GM12878 (cell line): ENCODE results near the gene ANGPTL2. TPM values are rescaled to one million over a fixed set of nuclear protein-coding genes. Genes with fewer than 3 reads are reported as not detected.
A peak's percentile ranks its signal among the peaks of the same experiment; 100 is the strongest.

Source experiments
- ATF2 ChIP-seq: IDR thresholded peaks from 2 replicates; pipeline ENCODE4 v1.6.1; 2012; ENCODE audit warnings: low read length, inconsistent platforms
- BCL11A ChIP-seq: IDR thresholded peaks from 2 replicates; pipeline ENCODE4 v1.6.1; 2011; ENCODE audit warnings: low read depth, low read length
- CHD1 ChIP-seq: IDR thresholded peaks from 2 replicates; pipeline ENCODE4 v1.6.1; 2012; ENCODE audit warnings: low read depth, low read length, improper control_type of control experiment
- EED ChIP-seq: sonication (generic); IDR thresholded peaks from 2 replicates; pipeline ENCODE4 v1.6.1; 2016; ENCODE audit warnings: antibody characterized with exemption, low read depth
- ETV6 ChIP-seq, 2 experiments: fragments of 450-650 bp in 1 of 2; IDR thresholded peaks in 1 of 2; conservative IDR thresholded peaks in 1 of 2; 2 replicates each; pipeline ENCODE4 v1.6.1; 2014; ENCODE audit warnings: antibody characterized with exemption in 1 of 2, borderline replicate concordance in 1 of 2, low read depth in 1 of 2, mild to moderate bottlenecking in 1 of 2, moderate library complexity in 1 of 2
- HDAC2 ChIP-seq: fragments of 200-600 bp; sonication (generic); IDR thresholded peaks from 2 replicates; pipeline ENCODE4 v1.6.1; 2017
- HDGF ChIP-seq: fragments of 450-650 bp; IDR thresholded peaks from 2 replicates; pipeline ENCODE4 v1.6.1; 2016; ENCODE audit warnings: antibody characterized with exemption
- IKZF2 ChIP-seq, 2 experiments: fragments of 450-650 bp; IDR thresholded peaks; 2 replicates each; pipeline ENCODE4 v1.6.1; 2017; ENCODE audit warnings: mild to moderate bottlenecking in 2 of 2, moderate library complexity in 2 of 2
- JUND ChIP-seq: IDR thresholded peaks from 2 replicates; pipeline ENCODE4 v1.6.1; 2012; ENCODE audit warnings: low read depth, mild to moderate bottlenecking, low read length, improper control_type of control experiment, moderate library complexity
- KLF5 ChIP-seq: fragments of 450-650 bp; IDR thresholded peaks from 2 replicates; pipeline ENCODE4 v1.6.1; 2014; ENCODE audit warnings: mild to moderate bottlenecking; ENCODE audit not compliant: partially characterized antibody
- MAX ChIP-seq: IDR thresholded peaks from 2 replicates; pipeline ENCODE4 v1.6.1; 2012; ENCODE audit warnings: low read depth, low read length, improper control_type of control experiment
- MTA2 ChIP-seq: fragments of 450-650 bp; IDR thresholded peaks from 2 replicates; pipeline ENCODE4 v1.6.1; 2016; ENCODE audit warnings: low read depth, mild to moderate bottlenecking, moderate library complexity
- NR2F1 ChIP-seq: fragments of 450-650 bp; conservative IDR thresholded peaks from 2 replicates; pipeline ENCODE4 v1.6.1; 2017; ENCODE audit warnings: mild to moderate bottlenecking
- PBX3 ChIP-seq: IDR thresholded peaks from 2 replicates; pipeline ENCODE4 v1.6.1; 2011; ENCODE audit warnings: mild to moderate bottlenecking, low read depth, low read length, moderate library complexity; ENCODE audit not compliant: insufficient replicate concordance
- RUNX3 ChIP-seq: IDR thresholded peaks from 2 replicates; pipeline ENCODE4 v1.6.1; 2012; ENCODE audit warnings: low read length, inconsistent platforms
- TAF1 ChIP-seq: IDR thresholded peaks from 2 replicates; pipeline ENCODE4 v1.6.1; 2011; ENCODE audit warnings: mild to moderate bottlenecking, low read depth, low read length, borderline replicate concordance
- TCF7 ChIP-seq: IDR thresholded peaks from 2 replicates; pipeline ENCODE4 v1.6.1; 2014; ENCODE audit warnings: antibody characterized with exemption, borderline replicate concordance
- USF1 ChIP-seq: IDR thresholded peaks from 2 replicates; pipeline ENCODE4 v1.6.1; 2011; ENCODE audit warnings: borderline replicate concordance, low read depth, mild to moderate bottlenecking, moderate library complexity, mixed read lengths, low read length; ENCODE audit not compliant: insufficient read depth; ENCODE audit errors: extremely low read length
- YY1 ChIP-seq: IDR thresholded peaks from 2 replicates; pipeline ENCODE4 v1.6.1; 2011; ENCODE audit warnings: low read depth, mild to moderate bottlenecking, low read length
- ZNF207 ChIP-seq: fragments of 450-650 bp; IDR thresholded peaks from 2 replicates; pipeline ENCODE4 v1.6.1; 2014; ENCODE audit warnings: antibody characterized with exemption, mild to moderate bottlenecking, borderline replicate concordance
- ZNF217 ChIP-seq: fragments of 450-650 bp; IDR thresholded peaks from 2 replicates; pipeline ENCODE4 v1.6.1; 2017; ENCODE audit warnings: antibody characterized with exemption, mild to moderate bottlenecking
- ZNF687 ChIP-seq: fragments of 450-650 bp; IDR thresholded peaks from 2 replicates; pipeline ENCODE4 v1.6.1; 2017; ENCODE audit warnings: mild to moderate bottlenecking, moderate library complexity
- ZSCAN29 ChIP-seq: fragments of 450-650 bp; IDR thresholded peaks from 2 replicates; pipeline ENCODE4 v1.6.1; 2017; ENCODE audit warnings: mild to moderate bottlenecking, moderate library complexity
- polyA plus RNA-seq, 11 experiments: library from polyadenylated mRNA; depleted of rRNA in 4 of 11; unstranded in 6 of 11; stranded (reverse) in 5 of 11; fragments of >200 nt; fragmentation: Nextera tagmentation in 4 of 11; fragmentation: Illumina TruSeq in 1 of 11; extraction: Ambion mirVana in 4 of 11; extraction: Trizol in 1 of 11; gene quantifications; 1 replicate in 1 of 11; 2 replicates in 10 of 11; pipeline versions ENCODE4 v1.2.1 to v1.2.3, GENCODE V29; 2011 to 2016; ENCODE audit warnings: inconsistent platforms in 2 of 11, missing spikeins in 2 of 11, low read depth in 1 of 11
- total RNA-seq, 4 experiments: library from RNA; depleted of rRNA in 3 of 4; stranded (reverse); fragments of >200 nt in 3 of 4; fragmentation: Illumina TruSeq in 1 of 4; extraction: Trizol in 1 of 4; gene quantifications; 2 replicates each; pipeline versions ENCODE4 v1.2.1 to v1.2.3, GENCODE V29; 2013 to 2021

Gene ANGPTL2
- total and polyA plus RNA-seq, 10 of the 15 experiments (the other 5 are each of a cell fraction or from before 2014, with no cell fraction given) = 0.13 to 2.6 (median 0.82) TPM; not detected in 1

- TF ChIP-seq ZNF687 (peak; percentile 69; the same call in 1 of the 2 replicates), BCL11A (no peak), IKZF2 (IDR thresholded peaks at IDR 0.05) (peak in 1 of 2 experiments; percentile 13; a peak in 1 of 4 replicates), ETV6 (conservative IDR thresholded peaks at IDR 0.05 in 1 of 2, IDR thresholded peaks at IDR 0.05 in 1 of 2; ENCODE audit: borderline replicate concordance in 1 of 2, low read depth in 1 of 2) (no peak), MTA2 (no peak), ZSCAN29 (no peak), TCF7 (no peak), NR2F1 (no peak), JUND (no peak), RUNX3 (no peak), EED (no peak), KLF5 (no peak), MAX (no peak), CHD1 (no peak), USF1 (no peak), ZNF207 (no peak), HDAC2 (no peak), PBX3 (no peak), TAF1 (no peak), HDGF (no peak), ATF2 (no peak), YY1 (no peak), ZNF217 (no peak)
These were observed at the start of gene ANGPTL2 (continued) for GRCh38 chr9:127122176-127123063.
